ENCODE results near the gene DMD. TPM values are rescaled to one million over a fixed set of nuclear protein-coding genes. Genes with fewer than 3 reads are reported as not detected.

DMD gene
- polyA plus RNA-seq, 2 of the 4 experiments (the other 2 are of a cell fraction): 0.03 TPM; not detected in 1

- no peak for TF ChIP-seq CBX2 (IDR thresholded peaks at IDR 0.05; ENCODE audit: borderline replicate concordance, low read depth)
Measured at GRCh38 chrX:31540313-31540712, 1671.0 kb downstream of the DMD start (continued).

- 2% methylated on average over 7 of the region's 7 CpGs for WGBS (ENCODE audit: missing lambda C conversion rate)
- DNase-seq (ENCODE audit: low read depth in 1 of 2, low spot score in 1 of 2): no peak
- Histone ChIP-seq H3K4me3 (no peak overlapping the region), H3K9me3 (no peaks in the 10 kb centered on the region), H3K4me1 (no peaks in the 10 kb centered on the region), H3K4me2 (no peak overlapping the region), H3K27ac (no peak overlapping the region)
- no peak for TF ChIP-seq HMGXB4 (CRISPR knock-in tag; IDR thresholded peaks at IDR 0.05; ENCODE audit: borderline replicate concordance)
- TF ChIP-seq KDM1A (IDR thresholded peaks at IDR 0.05; ENCODE audit: low read depth): no peak
- TF ChIP-seq ZFP36 (IDR thresholded peaks at IDR 0.05; ENCODE audit: borderline replicate concordance, partially characterized antibody): no peak
- no peak for TF ChIP-seq CHD4 (IDR thresholded peaks at IDR 0.05; ENCODE audit: borderline replicate concordance)
- TF ChIP-seq POLR2AphosphoS2 (conservative IDR thresholded peaks at IDR 0.05; ENCODE audit: low read length): no peak
- no peak for TF ChIP-seq FOXS1 (CRISPR knock-in tag; IDR thresholded peaks at IDR 0.05)
- no peak for TF ChIP-seq HOXA7 (CRISPR knock-in tag; IDR thresholded peaks at IDR 0.05)
- no peak for TF ChIP-seq GATA3 (IDR thresholded peaks at IDR 0.05; ENCODE audit: borderline replicate concordance)
- no peak for TF ChIP-seq EP300 (IDR thresholded peaks at IDR 0.05)
- no peak for TF ChIP-seq HEYL (CRISPR knock-in tag; IDR thresholded peaks at IDR 0.05)
- TF ChIP-seq ESRRA (IDR thresholded peaks at IDR 0.05; ENCODE audit: borderline replicate concordance, low read length): no peak
- TF ChIP-seq FOSB (CRISPR knock-in tag; IDR thresholded peaks at IDR 0.05): no peak
- TF ChIP-seq EHF (CRISPR knock-in tag; IDR thresholded peaks at IDR 0.05): no peak
- TF ChIP-seq PHF8 (IDR thresholded peaks at IDR 0.05; ENCODE audit: borderline replicate concordance, low read depth): no peak
- TF ChIP-seq USF2 (IDR thresholded peaks at IDR 0.05): no peak
- TF ChIP-seq MAX (IDR thresholded peaks at IDR 0.05): no peak
- TF ChIP-seq TP53 (CRISPR knock-in tag; IDR thresholded peaks at IDR 0.05): no peak
- no peak for TF ChIP-seq SREBF2 (IDR thresholded peaks at IDR 0.05)
- no peak for TF ChIP-seq RFX5 (IDR thresholded peaks at IDR 0.05)
- no peak for ATAC-seq
- CTCF ChIA-PET: interaction anchor here (1.2 kb wide), 1 partner anchor 11 kb away, joined by 3 read pairs; no protein-coding TSS in a partner anchor
- FAIRE-seq: peak; percentile 46
- POLR2A ChIA-PET: no interaction called here
Measured at GRCh38 chrX:31527455-31528126, 1683.8 kb downstream of the DMD start.

GRCh38 chrX:31523884-31524536, 1687.3 kb downstream of the DMD start:
- ATAC-seq (no peak), FAIRE-seq (no peak), DNase-seq (ENCODE audit: low read depth in 1 of 2, low spot score in 1 of 2) (no peak)
- ChIA-PET CTCF (no interaction called here), POLR2A (no interaction called here)
- no peaks in the 10 kb centered on the region for H3K9me3 ChIP-seq
- H3K4me2 ChIP-seq: no peak overlapping the region
- no peaks in the 10 kb centered on the region for H3K4me1 ChIP-seq
- no peak overlapping the region for H3K4me3 ChIP-seq
- WGBS (ENCODE audit: missing lambda C conversion rate): 4% methylated on average over 7 of the region's 7 CpGs
- H3K27ac ChIP-seq: no peak overlapping the region
- no peak for TF ChIP-seq ESRRA (IDR thresholded peaks at IDR 0.05; ENCODE audit: borderline replicate concordance, low read length)
- no peak for TF ChIP-seq ELK1 (IDR thresholded peaks at IDR 0.05; ENCODE audit: low read depth, low read length)
- TF ChIP-seq HOXA7 (CRISPR knock-in tag; IDR thresholded peaks at IDR 0.05): no peak
- no peak for TF ChIP-seq CHD2 (IDR thresholded peaks at IDR 0.05; ENCODE audit: low read length, partially characterized antibody)
- TF ChIP-seq USF2 (IDR thresholded peaks at IDR 0.05): no peak
- no peak for TF ChIP-seq BHLHE40 (IDR thresholded peaks at IDR 0.05; ENCODE audit: low read depth, low read length)
- TF ChIP-seq EHF (CRISPR knock-in tag; IDR thresholded peaks at IDR 0.05): no peak
- TF ChIP-seq FOSL2 (IDR thresholded peaks at IDR 0.05): no peak
- TF ChIP-seq FOSL2 (CRISPR knock-in tag; IDR thresholded peaks at IDR 0.05): no peak
- no peak for TF ChIP-seq REST (IDR thresholded peaks at IDR 0.05)
- TF ChIP-seq HOXB5 (CRISPR knock-in tag; IDR thresholded peaks at IDR 0.05): no peak

Data from A549 (cell line).